ENCODE measurements around the gene ELOVL7. TPM values are rescaled to one million over a fixed set of nuclear protein-coding genes. Genes with fewer than 3 reads are reported as not detected.

Gene ELOVL7
- total RNA-seq, 2 experiments from 2014 or later: not detected

GRCh38 chr5:60852317-60852716 lies 8.2 kb upstream of the ELOVL7 start:
- H3K36me3 Mint-ChIP-seq (ENCODE audit: low read depth): no peaks in the 10 kb centered on the region
- H3K27me3 Mint-ChIP-seq: no peaks in the 10 kb centered on the region
- intact Hi-C loops (cut with DNase I, micrococcal nuclease): no loop called here

GRCh38 chr5:60851626-60852025 lies 7.6 kb upstream of the ELOVL7 start:
- H3K4me1 Mint-ChIP-seq (ENCODE audit: low read depth): no peaks in the 10 kb centered on the region
- no peaks in the 10 kb centered on the region for H3K9me3 ChIP-seq (ENCODE audit: control insufficient read depth in 1 of 2, insufficient read depth in 1 of 2, low read length in 2 of 2)
- no peak for TF ChIP-seq CTCF (IDR thresholded peaks at IDR 0.05)
- H3K9me3 Mint-ChIP-seq: no peaks in the 10 kb centered on the region
- no peaks in the 10 kb centered on the region for H3K36me3 ChIP-seq (ENCODE audit: insufficient read depth, low read length)
- peaks cover 2% of the 10 kb centered on the region for H3K27me3 Mint-ChIP-seq
- no peaks in the 10 kb centered on the region for H3K36me3 Mint-ChIP-seq (ENCODE audit: low read depth)
- ATAC-seq (ENCODE audit: poor library complexity) (no peak), DNase-seq (no peak)
- no peak overlapping the region for H3K4me3 ChIP-seq (ENCODE audit: low read length)
- H3K27ac Mint-ChIP-seq: no peak overlapping the region
- H3K27me3 ChIP-seq (ENCODE audit: control insufficient read depth in 1 of 2, insufficient read depth in 2 of 2, low read length in 2 of 2): peaks cover 0 to 8% of the 10 kb centered on the region in 2 experiments
- intact Hi-C loops (cut with DNase I, micrococcal nuclease): no loop called here
- POLR2A ChIA-PET: no interaction called here
- H3K27ac ChIP-seq (ENCODE audit: low read depth in 1 of 2, low read length in 2 of 2): no peak overlapping the region
- CTCF ChIA-PET: no interaction called here
- no peaks in the 10 kb centered on the region for H3K4me1 ChIP-seq (ENCODE audit: insufficient read depth, low read length)
- H3K4me3 Mint-ChIP-seq: no peak overlapping the region

More at GRCh38 chr5:60852317-60852716, 8.2 kb upstream of the ELOVL7 start:
- Histone ChIP-seq H3K36me3 (ENCODE audit: insufficient read depth, low read length) (no peaks in the 10 kb centered on the region), H3K27ac (ENCODE audit: low read depth in 1 of 2, low read length in 2 of 2) (no peak overlapping the region), H3K4me3 (ENCODE audit: low read length) (no peak overlapping the region), H3K4me1 (ENCODE audit: insufficient read depth, low read length) (no peaks in the 10 kb centered on the region), H3K9me3 (ENCODE audit: control insufficient read depth in 1 of 2, insufficient read depth in 1 of 2, low read length in 2 of 2) (no peaks in the 10 kb centered on the region), H3K27me3 (ENCODE audit: control insufficient read depth in 1 of 2, insufficient read depth in 2 of 2, low read length in 2 of 2) (peaks cover 0 to 6% of the 10 kb centered on the region in 2 experiments)
- H3K4me3 Mint-ChIP-seq: no peak overlapping the region
- ATAC-seq (ENCODE audit: poor library complexity) (no peak), DNase-seq (no peak)
- no peaks in the 10 kb centered on the region for H3K4me1 Mint-ChIP-seq (ENCODE audit: low read depth)
- no peak for TF ChIP-seq CTCF (IDR thresholded peaks at IDR 0.05)
- POLR2A ChIA-PET: no interaction called here
- no peak overlapping the region for H3K27ac Mint-ChIP-seq
- no peaks in the 10 kb centered on the region for H3K9me3 Mint-ChIP-seq
- CTCF ChIA-PET: no interaction called here

GRCh38 chr5:60846298-60846697 lies 2.2 kb upstream of the ELOVL7 start:
- ATAC-seq (ENCODE audit: poor library complexity) (no peak), DNase-seq (no peak)
- H3K27me3 ChIP-seq (ENCODE audit: control insufficient read depth in 1 of 2, insufficient read depth in 2 of 2, low read length in 2 of 2): peaks cover 28 to 58% of the 10 kb centered on the region in 2 experiments
- H3K4me3 Mint-ChIP-seq: no peak overlapping the region
- intact Hi-C loops (cut with DNase I, micrococcal nuclease): no loop called here
- POLR2A ChIA-PET: no interaction called here
- no peaks in the 10 kb centered on the region for H3K9me3 Mint-ChIP-seq
- H3K4me1 Mint-ChIP-seq (ENCODE audit: low read depth): peaks cover 9% of the 10 kb centered on the region
- no peak overlapping the region for H3K27ac ChIP-seq (ENCODE audit: low read depth in 1 of 2, low read length in 2 of 2)
- CTCF ChIA-PET: no interaction called here
- no peak for TF ChIP-seq CTCF (IDR thresholded peaks at IDR 0.05)
- H3K36me3 ChIP-seq (ENCODE audit: insufficient read depth, low read length): no peaks in the 10 kb centered on the region
- peaks cover 13% of the 10 kb centered on the region for H3K4me1 ChIP-seq (ENCODE audit: insufficient read depth, low read length)
- H3K36me3 Mint-ChIP-seq (ENCODE audit: low read depth): no peaks in the 10 kb centered on the region
- no peak overlapping the region for H3K4me3 ChIP-seq (ENCODE audit: low read length)
- H3K27ac Mint-ChIP-seq: no peak overlapping the region
- peaks cover 45% of the 10 kb centered on the region for H3K27me3 Mint-ChIP-seq
- H3K9me3 ChIP-seq (ENCODE audit: control insufficient read depth in 1 of 2, insufficient read depth in 1 of 2, low read length in 2 of 2): peaks cover 0 to 5% of the 10 kb centered on the region in 2 experiments
